Activated CD4-positive, alpha-beta T cell treated with anti-CD3 and anti-CD28 coated beads for 36 hours (primary cell): ENCODE measurements around the gene PABPC3. TPM values are rescaled to one million over a fixed set of nuclear protein-coding genes. Genes with fewer than 3 reads are reported as not detected.

Experiments used
- ATAC-seq: fragments of 200-7000 bp; cut with Tn5 transposase; one replicate; pipeline ENCODE4 v1.10.0; 2021; ENCODE audit warnings: mild to moderate bottlenecking, moderate library complexity
- CTCF ChIA-PET: fragments of 350-600 bp; sonication (Branson Sonifier 250); formaldehyde crosslinking; loops from one replicate; lab custom pipeline; 2021; ENCODE audit warnings: antibody characterized with exemption; lab: Charles Lee
- POLR2A ChIA-PET: fragments of 350-600 bp; sonication (Branson Sonifier 250); formaldehyde crosslinking; loops from one replicate; lab custom pipeline; 2021; ENCODE audit warnings: antibody characterized with exemption, inconsistent platforms; lab: Charles Lee
- DNase-seq: peaks from one replicate; pipeline ENCODE4 v3.0.0-alpha.2; 2020
- H3K27ac Mint-ChIP-seq: one replicate; pipeline ENCODE4 v1.8.0; 2021; ENCODE audit warnings: mixed read lengths
- H3K27me3 Mint-ChIP-seq: one replicate; pipeline ENCODE4 v1.8.0; 2021; ENCODE audit warnings: mixed read lengths
- H3K36me3 Mint-ChIP-seq: one replicate; pipeline ENCODE4 v1.8.0; 2021; ENCODE audit warnings: low read depth, mixed read lengths
- H3K4me1 Mint-ChIP-seq: one replicate; pipeline ENCODE4 v1.8.0; 2021; ENCODE audit warnings: mixed read lengths
- H3K4me3 Mint-ChIP-seq: one replicate; pipeline ENCODE4 v1.8.0; 2021; ENCODE audit warnings: mild to moderate bottlenecking, moderate library complexity, mixed read lengths
- H3K9me3 Mint-ChIP-seq: one replicate; pipeline ENCODE4 v1.8.0; 2021; ENCODE audit warnings: low read depth, mixed read lengths
- intact Hi-C, 2 experiments: fragments of 100-400 bp; cut with DNase I in 1 of 2; cut with micrococcal nuclease in 1 of 2; formaldehyde crosslinking; loops; one replicate each; pipeline versions ENCODE4 v1.14.2 to v1.15.1; 2022 to 2024; cut with DNase I, micrococcal nuclease
- total RNA-seq, 2 experiments: library from RNA; stranded (reverse); gene quantifications; one replicate each; pipeline ENCODE4 v1.2.3, GENCODE V29; 2021

The PABPC3 gene
- total RNA-seq, 2 experiments from 2014 or later: 0.64 to 0.74 TPM

GRCh38 chr13:25141042-25141441, 45.1 kb downstream of the PABPC3 start:
- no peak overlapping the region for H3K4me3 Mint-ChIP-seq
- ATAC-seq (no peak), DNase-seq (no peak)
- H3K27me3 Mint-ChIP-seq: peaks cover 24% of the 10 kb centered on the region
- intact Hi-C loops: no loop called here
- ChIA-PET POLR2A (no interaction called here), CTCF (no interaction called here)
- no peaks in the 10 kb centered on the region for H3K36me3 Mint-ChIP-seq
- H3K27ac Mint-ChIP-seq: no peak overlapping the region
- H3K9me3 Mint-ChIP-seq: no peaks in the 10 kb centered on the region
- no peaks in the 10 kb centered on the region for H3K4me1 Mint-ChIP-seq

- no peak for DNase-seq
- Mint-ChIP-seq H3K4me1 (no peaks in the 10 kb centered on the region), H3K9me3 (no peaks in the 10 kb centered on the region), H3K27ac (no peak overlapping the region), H3K4me3 (no peak overlapping the region), H3K36me3 (no peaks in the 10 kb centered on the region), H3K27me3 (peaks cover 21% of the 10 kb centered on the region)
- intact Hi-C loops: no loop called here
- CTCF ChIA-PET: no interaction called here
- ATAC-seq: no peak
- POLR2A ChIA-PET: no interaction called here
Measured at GRCh38 chr13:25143706-25144105, 47.8 kb downstream of the PABPC3 start.

- no peaks in the 10 kb centered on the region for H3K36me3 Mint-ChIP-seq
Measured at GRCh38 chr13:25147638-25148401, 51.9 kb downstream of the PABPC3 start.

GRCh38 chr13:25148402-25148771, 52.5 kb downstream of the PABPC3 start:
- H3K27me3 Mint-ChIP-seq: peaks cover 18% of the 10 kb centered on the region
- ChIA-PET CTCF (no interaction called here), POLR2A (no interaction called here)
- DNase-seq (no peak), ATAC-seq (no peak)
- H3K27ac Mint-ChIP-seq: no peak overlapping the region
- no peak overlapping the region for H3K4me3 Mint-ChIP-seq
- intact Hi-C loops: no loop called here
- H3K9me3 Mint-ChIP-seq: no peaks in the 10 kb centered on the region
- H3K4me1 Mint-ChIP-seq: no peaks in the 10 kb centered on the region
- no peaks in the 10 kb centered on the region for H3K36me3 Mint-ChIP-seq

More at GRCh38 chr13:25147638-25148401, 51.9 kb downstream of the PABPC3 start:
- POLR2A ChIA-PET: no interaction called here
- CTCF ChIA-PET: no interaction called here
- Mint-ChIP-seq H3K4me3 (no peak overlapping the region), H3K9me3 (no peaks in the 10 kb centered on the region), H3K4me1 (no peaks in the 10 kb centered on the region), H3K27ac (no peak overlapping the region), H3K27me3 (peaks cover 21% of the 10 kb centered on the region)
- no peak for DNase-seq
- no peak for ATAC-seq
- intact Hi-C loops: no loop called here

Other genes with a start within 250 kb of the PABPC3 start
- not detected for gene AMER2, start 76.2 kb downstream of the PABPC3 start, total RNA-seq
- 10 to 100 TPM; 10.7 to 11.1 TPM for gene MTMR6, start 191.4 kb downstream of the PABPC3 start, total RNA-seq
- 100 to 1,000 TPM; 134 to 137 TPM for gene NUP58, start 205.5 kb downstream of the PABPC3 start, total RNA-seq